PC-3 (cell line): ENCODE data around the gene SIL1. TPM values are rescaled to one million over a fixed set of nuclear protein-coding genes. Genes with fewer than 3 reads are reported as not detected.
"Not testable (repeated sequence)": the region's sequence is repeated elsewhere in the genome, so short reads cannot be mapped to it uniquely, and the experiment has no call there.

Source experiments
- ATAC-seq: fragments of 200-7000 bp; cut with Tn5 transposase; 2 replicates; pipeline ENCODE4 v1.9.1; 2020; ENCODE audit warnings: mild to moderate bottlenecking, moderate library complexity
- BruUV-seq: library from RNA; stranded (reverse); fragments of 400-500 nt; replicated peaks from 2 replicates; lab custom pipeline; 2021; lab: Mats Ljungman, UMichigan
- CTCF ChIA-PET: fragments of 300-600 bp; sonication (Branson Sonifier 250); formaldehyde crosslinking; loops from one replicate; lab custom pipeline; 2022; ENCODE audit warnings: antibody characterized with exemption; lab: Charles Lee
- POLR2A ChIA-PET: fragments of 300-600 bp; sonication (Branson Sonifier 250); formaldehyde crosslinking; loops from one replicate; lab custom pipeline; 2022; ENCODE audit warnings: antibody characterized with exemption; ENCODE audit not compliant: unreplicated experiment; lab: Charles Lee
- DNase-seq: peaks from one replicate; pipeline ENCODE4 v3.0.0-alpha.2; 2015
- H2AFZ ChIP-seq: fragments of 300-600 bp; sonication (generic); 2 replicates; pipeline ENCODE4 v1.6.0; 2016; ENCODE audit warnings: antibody characterized with exemption, low read length
- H3F3A ChIP-seq: fragments of 300-600 bp; sonication (generic); one replicate; pipeline ENCODE4 v1.6.0; 2017; ENCODE audit warnings: antibody characterized with exemption, low read length, control low read depth, mild to moderate bottlenecking; ENCODE audit not compliant: unreplicated experiment
- H3K27ac ChIP-seq: fragments of 300-600 bp; sonication (generic); 2 replicates; pipeline ENCODE4 v1.5.1; 2016; ENCODE audit warnings: mild to moderate bottlenecking, low read length
- H3K27me3 ChIP-seq: fragments of 300-600 bp; sonication (generic); 2 replicates; pipeline ENCODE4 v1.6.1; 2016; ENCODE audit warnings: low read length, mixed read lengths
- H3K36me3 ChIP-seq: fragments of 300-600 bp; sonication (generic); 2 replicates; pipeline ENCODE4 v1.6.1; 2016; ENCODE audit warnings: low read depth, mixed run types, low read length, mixed read lengths
- H3K4me1 ChIP-seq: fragments of 300-600 bp; sonication (generic); 2 replicates; pipeline ENCODE4 v1.5.1; 2016; ENCODE audit warnings: low read length; ENCODE audit not compliant: insufficient read depth
- H3K4me2 ChIP-seq: fragments of 300-600 bp; sonication (generic); 2 replicates; pipeline ENCODE4 v1.6.0; 2016; ENCODE audit warnings: low read length
- H3K4me3 ChIP-seq: fragments of 300-600 bp; sonication (generic); 2 replicates; pipeline ENCODE4 v1.5.1; 2016; ENCODE audit warnings: mild to moderate bottlenecking, low read length, mixed read lengths
- H3K79me2 ChIP-seq: fragments of 300-600 bp; sonication (generic); 2 replicates; pipeline ENCODE4 v1.6.1; 2017; ENCODE audit warnings: low read length, mixed read lengths
- H3K9ac ChIP-seq: fragments of 300-600 bp; sonication (generic); 2 replicates; pipeline ENCODE4 v1.6.0; 2016; ENCODE audit warnings: mild to moderate bottlenecking, low read length
- H3K9me2 ChIP-seq: fragments of 300-600 bp; sonication (generic); replicated peaks from 2 replicates; pipeline ENCODE4 v1.6.1; 2016; ENCODE audit warnings: mixed run types, low read length, mixed read lengths
- H3K9me3 ChIP-seq: fragments of 300-600 bp; sonication (generic); 2 replicates; pipeline ENCODE4 v1.6.1; 2016; ENCODE audit warnings: low read length, mixed read lengths
- H4K20me1 ChIP-seq: fragments of 300-600 bp; sonication (generic); 2 replicates; pipeline ENCODE4 v1.6.1; 2016; ENCODE audit warnings: low read length, mixed read lengths
- CTCF ChIP-seq: fragments of 300-600 bp; sonication (generic); conservative IDR thresholded peaks from 2 replicates; pipeline ENCODE4 v1.5.1; 2017; ENCODE audit warnings: antibody characterized with exemption, low read depth, mild to moderate bottlenecking, low read length
- EZH2 ChIP-seq: fragments of 300-600 bp; sonication (generic); IDR thresholded peaks from one replicate; pipeline ENCODE4 v1.6.1; 2017; ENCODE audit warnings: antibody characterized with exemption, mild to moderate bottlenecking, low read length; ENCODE audit not compliant: unreplicated experiment
- EZH2phosphoT487 ChIP-seq: fragments of 300-600 bp; sonication (generic); IDR thresholded peaks from 2 replicates; pipeline ENCODE4 v1.6.1; 2018; ENCODE audit warnings: mild to moderate bottlenecking, antibody characterized with exemption, low read length, borderline replicate concordance
- intact Hi-C: fragments of 100-400 bp; cut with micrococcal nuclease; formaldehyde crosslinking; loops from 2 replicates; pipeline ENCODE4 v1.9.0; 2023
- total RNA-seq: library from RNA; depleted of rRNA; stranded (reverse); fragments of >200 nt; gene quantifications from 2 replicates; pipeline ENCODE4 v1.2.3, GENCODE V29; 2014

SIL1 gene
- total RNA-seq, 1 experiment from 2014 or later: 7.9 TPM

DNA sequence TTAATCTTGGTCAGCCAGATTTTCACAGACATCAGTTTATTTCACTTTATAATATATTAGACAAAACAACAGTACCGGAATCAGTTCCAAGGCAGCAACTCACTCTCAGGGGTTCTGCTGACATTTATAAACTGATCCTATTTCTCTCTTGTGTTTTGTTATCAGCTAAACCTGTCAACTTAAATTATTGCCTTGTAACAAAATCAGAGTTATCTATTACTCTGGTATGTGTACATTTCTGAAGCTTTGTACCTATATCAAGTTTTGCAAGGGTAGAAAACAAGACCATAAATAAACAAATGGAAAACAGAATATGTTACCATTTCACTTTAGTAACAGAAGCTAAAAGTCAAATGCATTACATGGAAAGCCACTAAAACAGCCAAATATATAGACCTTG is 122.1 kb downstream of the SIL1 start:
- no peaks in the 10 kb centered on the region for H3F3A ChIP-seq
- DNase-seq: no peak
- H3K4me1 ChIP-seq: no peaks in the 10 kb centered on the region
- H3K9me2 ChIP-seq: no peaks in the 10 kb centered on the region
- H3K4me3 ChIP-seq: no peak overlapping the region
- no peak for TF ChIP-seq EZH2phosphoT487
- no peak for TF ChIP-seq EZH2
- TF ChIP-seq CTCF: no peak
- H4K20me1 ChIP-seq: no peaks in the 10 kb centered on the region
- no peaks in the 10 kb centered on the region for H3K27me3 ChIP-seq
- no peak overlapping the region for H3K27ac ChIP-seq
- H3K36me3 ChIP-seq: no peaks in the 10 kb centered on the region
- ChIA-PET CTCF (no interaction called here), POLR2A (no interaction called here)
- H3K9ac ChIP-seq: no peak overlapping the region
- no peaks in the 10 kb centered on the region for H3K9me3 ChIP-seq
- no peak for ATAC-seq
- intact Hi-C loops: no loop called here
- no TSS peak for BruUV-seq
- H3K4me2 ChIP-seq: no peak overlapping the region
- no peaks in the 10 kb centered on the region for H3K79me2 ChIP-seq
- no peak overlapping the region for H2AFZ ChIP-seq

- H3K9ac ChIP-seq: no peak overlapping the region
- intact Hi-C loops: no loop called here
- TF ChIP-seq CTCF: no peak
- TF ChIP-seq EZH2phosphoT487: no peak
- TF ChIP-seq EZH2: no peak
- no peaks in the 10 kb centered on the region for H3K79me2 ChIP-seq
- H3F3A ChIP-seq: no peaks in the 10 kb centered on the region
- no peak overlapping the region for H3K4me3 ChIP-seq
- CTCF ChIA-PET: no interaction called here
- no peaks in the 10 kb centered on the region for H3K27me3 ChIP-seq
- no TSS peak for BruUV-seq
- no peaks in the 10 kb centered on the region for H3K9me2 ChIP-seq
- POLR2A ChIA-PET: no interaction called here
- H2AFZ ChIP-seq: no peak overlapping the region
- H4K20me1 ChIP-seq: no peaks in the 10 kb centered on the region
- no peak overlapping the region for H3K4me2 ChIP-seq
- H3K27ac ChIP-seq: no peak overlapping the region
- no peaks in the 10 kb centered on the region for H3K4me1 ChIP-seq
- H3K36me3 ChIP-seq: no peaks in the 10 kb centered on the region
- ATAC-seq: no peak
- DNase-seq: no peak
- no peaks in the 10 kb centered on the region for H3K9me3 ChIP-seq
Observed at GRCh38 chr5:139075066-139076050, 122.8 kb downstream of the SIL1 start.

- H3K4me3 ChIP-seq, H3K9me3 ChIP-seq, DNase-seq, H4K20me1 ChIP-seq, intact Hi-C loops, H3K4me1 ChIP-seq, BruUV-seq, H3K27ac ChIP-seq, H3K79me2 ChIP-seq, H3K36me3 ChIP-seq, ATAC-seq, H3K9me2 ChIP-seq, POLR2A ChIA-PET, H2AFZ ChIP-seq, H3K4me2 ChIP-seq, H3K9ac ChIP-seq, H3F3A ChIP-seq, CTCF ChIA-PET, H3K27me3 ChIP-seq: not testable (repeated sequence)
Observed at GRCh38 chr5:139073956-139074355, 124.2 kb downstream of the SIL1 start.
